COLO668 (cell line): ENCODE measurements around the gene PDRG1.
A peak's percentile ranks its signal among the peaks of the same experiment; 100 is the strongest.

Source experiments
- DNase-seq: peaks from one replicate; lab custom pipeline; 2025; ENCODE audit not compliant: unreplicated experiment; lab: John Stamatoyannopoulos, UW

The PDRG1 gene

DNA sequence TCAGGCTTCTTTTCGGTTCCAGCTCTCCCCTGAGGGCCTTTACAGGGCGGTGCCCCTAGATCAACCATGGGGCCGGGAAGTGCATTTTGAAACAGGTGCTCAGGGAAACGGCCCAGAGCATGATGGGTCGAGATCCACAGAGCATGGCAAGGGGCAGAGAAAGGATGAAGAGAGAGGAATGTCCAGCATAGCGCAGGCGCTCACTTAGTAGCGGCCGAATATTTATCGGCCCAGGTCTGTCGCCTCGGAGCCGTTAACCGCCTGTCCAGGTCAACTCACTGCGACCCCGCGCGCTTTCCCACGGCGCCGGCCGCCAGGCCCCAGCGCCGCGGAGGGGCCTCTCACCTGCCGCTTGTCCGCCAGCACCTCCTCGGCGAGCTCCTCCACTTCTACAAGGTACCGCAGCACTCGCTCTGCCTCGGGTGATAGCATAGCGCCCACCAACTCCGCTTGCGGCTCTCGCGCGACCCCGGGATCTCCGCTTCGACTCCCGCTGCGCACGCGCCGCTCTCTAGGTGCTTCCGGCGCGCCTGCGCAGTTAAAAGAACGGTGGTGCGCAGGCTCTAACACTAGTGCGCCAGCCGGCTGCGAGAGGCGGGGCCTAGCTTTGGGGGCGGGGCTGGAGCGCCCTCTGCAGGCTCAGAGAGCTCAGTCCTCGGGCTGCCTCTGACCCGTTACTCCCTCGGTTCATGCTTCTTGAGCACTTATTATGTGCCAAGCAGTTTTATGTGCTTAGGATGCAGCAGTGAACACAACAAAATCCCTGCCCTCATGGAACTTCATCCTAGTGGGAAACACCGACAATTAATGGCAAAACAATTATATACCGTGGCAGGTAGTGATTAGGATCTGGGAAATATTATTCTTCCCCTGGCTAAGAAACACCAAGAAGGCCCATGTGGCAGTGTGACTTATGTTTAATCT is at the start of gene PDRG1:
TSS of gene PDRG1 (minus strand) at position 517 of the 924 bp plus-strand sequence. CDS start at position 432, 85 bp downstream.
- DNase-seq, result peak; percentile 99

DNA sequence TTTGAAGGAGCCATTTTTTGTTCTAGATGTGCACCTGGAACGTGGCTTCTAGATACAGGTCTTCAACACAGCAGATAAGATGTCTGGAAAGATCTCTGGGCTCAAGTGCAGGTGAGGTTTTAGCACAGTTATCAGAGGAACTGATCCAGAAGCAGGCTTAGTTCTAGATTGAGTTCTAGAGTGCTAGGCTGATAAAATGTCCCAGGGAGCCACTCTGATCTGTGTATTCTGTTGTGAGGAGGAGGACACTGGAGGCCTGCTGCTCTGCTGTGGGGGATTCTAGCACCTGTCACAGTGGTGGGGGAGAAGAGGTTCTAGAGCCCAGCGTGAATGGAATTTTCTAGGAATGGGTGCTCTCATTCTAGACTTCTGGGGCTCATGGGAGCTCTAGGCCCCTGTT is 46.4 kb upstream of the PDRG1 start:
- no peak for DNase-seq

DNA sequence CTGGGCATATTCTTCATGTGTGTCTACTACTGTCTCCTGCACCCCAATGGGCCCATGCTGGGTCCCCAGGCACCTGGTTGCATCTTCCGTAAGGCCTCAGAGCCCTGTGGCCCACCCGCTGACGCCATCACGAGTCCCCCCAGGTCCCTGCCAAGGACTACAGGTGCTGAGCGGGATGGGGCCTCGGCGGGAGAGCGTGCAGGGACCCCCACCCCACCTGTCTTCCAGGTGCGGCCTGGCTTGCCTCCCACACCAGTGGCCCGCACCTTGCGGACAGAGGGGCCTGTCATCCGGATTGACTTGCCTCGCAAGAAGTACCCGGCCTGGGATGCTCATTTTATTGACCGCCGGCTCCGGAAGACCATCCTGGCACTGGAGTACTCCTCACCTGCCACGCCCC is 45.1 kb upstream of the PDRG1 start:
- no peak for DNase-seq

DNA sequence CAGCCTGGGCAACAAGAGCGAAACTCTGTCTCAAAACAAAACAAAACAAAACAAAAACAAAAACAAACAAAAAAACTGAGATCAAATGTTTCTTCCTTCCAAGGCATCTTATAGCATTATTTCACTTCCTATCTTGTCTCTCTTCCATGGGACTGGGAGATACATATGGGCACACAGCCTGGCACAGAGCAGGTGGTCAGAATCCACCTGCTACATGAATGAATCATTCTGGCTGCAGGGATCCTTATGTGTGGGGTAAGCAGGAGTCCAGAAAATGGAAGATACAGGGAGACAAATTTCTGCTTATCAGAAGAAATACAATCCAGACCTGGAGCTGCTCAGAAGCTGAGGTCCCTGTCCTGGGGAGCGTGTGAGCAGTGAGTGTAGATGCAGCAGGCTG is 40.2 kb upstream of the PDRG1 start:
- no peak for DNase-seq

DNA sequence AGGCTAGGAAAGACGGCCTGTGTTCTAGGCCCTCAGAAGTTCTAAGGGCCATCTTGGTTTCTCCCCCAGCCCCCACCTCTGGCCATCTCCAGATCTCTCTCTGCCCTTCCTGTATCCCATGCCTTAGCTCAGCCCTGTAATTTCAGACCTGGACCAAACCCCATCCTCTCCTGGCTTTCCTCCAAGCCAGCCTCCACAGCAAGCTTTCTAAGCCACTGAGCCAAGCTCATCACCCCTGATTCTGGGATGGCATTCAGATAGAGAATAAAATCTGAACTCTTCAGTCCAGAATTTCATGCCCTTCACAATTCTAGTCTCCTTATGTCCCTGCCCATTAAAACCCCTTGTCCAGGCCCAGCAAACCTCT is 39.5 kb upstream of the PDRG1 start:
- no peak for DNase-seq

DNA sequence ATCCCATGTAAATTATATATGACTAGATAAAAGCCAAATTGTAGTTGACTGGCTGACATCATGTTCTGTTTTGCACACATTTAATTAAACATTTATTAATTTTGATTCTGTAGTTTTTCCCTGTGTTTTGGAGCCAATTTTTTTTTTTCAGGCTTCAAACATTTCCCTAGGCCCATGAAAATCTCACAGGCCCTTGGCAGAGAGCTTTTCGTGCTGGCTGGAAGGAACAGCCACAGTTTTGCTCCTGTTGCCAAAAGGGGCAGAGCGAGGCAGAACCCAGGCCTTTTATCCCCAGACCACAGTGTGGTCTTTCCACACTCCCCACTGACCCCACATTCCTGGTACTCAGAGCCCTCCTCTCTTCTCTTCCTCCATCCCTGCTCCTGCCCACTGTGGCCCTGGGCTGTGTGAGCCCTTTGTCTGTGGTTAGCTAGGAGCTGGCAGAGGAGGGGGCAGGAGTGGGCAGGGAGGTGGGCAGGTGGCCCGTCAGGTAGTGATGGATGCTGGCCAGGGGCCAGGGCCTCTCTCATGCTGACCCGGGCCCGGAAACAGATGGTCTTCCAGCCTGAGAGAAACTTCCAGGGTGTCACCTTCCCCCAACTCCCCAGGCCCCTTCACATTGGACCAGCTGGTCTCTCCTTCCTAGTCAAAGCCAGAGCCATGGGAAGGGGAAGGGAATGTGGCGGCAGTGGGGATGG is 38.9 kb upstream of the PDRG1 start:
- no peak for DNase-seq

DNA sequence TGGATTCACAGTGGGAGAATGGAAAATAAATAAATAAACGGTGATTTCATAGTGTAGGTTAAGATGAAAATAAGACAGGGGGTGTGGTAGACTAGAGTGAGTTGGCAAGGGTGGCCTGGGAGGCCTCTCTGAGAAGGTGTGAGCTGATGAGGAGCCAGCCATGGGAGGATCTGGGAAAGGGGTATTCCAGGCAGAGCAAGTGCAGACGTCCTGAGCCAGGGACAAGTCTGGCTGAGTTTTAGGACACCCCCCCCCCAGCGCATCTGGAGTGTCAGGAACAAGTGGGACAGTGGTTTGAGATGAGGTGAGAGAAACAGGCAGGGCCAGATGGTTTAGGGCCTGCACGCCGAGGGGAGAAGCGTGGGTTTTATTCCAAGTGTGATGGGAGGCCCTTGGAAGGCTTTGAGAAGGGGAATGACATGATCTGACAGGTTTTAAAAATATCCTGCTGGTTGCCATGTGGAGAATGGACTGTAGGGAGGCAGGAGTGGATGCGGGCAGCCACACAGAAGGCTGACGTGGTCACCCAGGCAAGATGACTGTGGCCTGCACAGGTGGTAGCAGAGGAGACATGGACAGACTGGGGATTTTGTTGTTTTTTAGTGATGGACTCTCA is 37.3 kb upstream of the PDRG1 start:
- DNase-seq, result no peak

DNA sequence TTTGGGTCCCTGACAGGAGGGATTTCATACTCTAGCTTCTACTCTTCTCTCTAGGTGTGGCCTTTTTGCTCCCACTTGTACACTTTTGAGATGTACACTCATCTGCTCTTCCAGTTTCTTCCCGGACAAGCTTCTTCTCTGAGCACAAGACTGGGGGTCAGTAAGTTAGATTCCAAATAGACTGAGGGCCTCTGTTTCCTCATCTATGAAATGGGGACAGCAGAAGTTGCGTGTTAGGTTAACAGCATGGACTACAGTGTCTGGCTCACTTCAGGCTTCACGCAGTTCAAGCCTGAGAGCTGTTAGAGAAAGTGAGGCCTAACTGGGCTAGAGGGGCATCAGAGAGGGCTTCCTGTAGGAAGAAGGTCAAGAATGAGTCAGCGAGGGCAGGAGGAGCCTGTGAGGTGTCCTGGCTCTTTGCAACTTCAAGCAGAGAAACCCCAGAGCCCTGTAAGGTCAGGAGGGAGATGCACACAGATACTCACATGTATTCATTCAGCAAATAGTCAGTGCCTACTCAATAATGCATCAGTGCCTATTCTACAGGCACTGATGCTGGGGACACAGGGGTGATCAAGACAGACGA is 36.7 kb upstream of the PDRG1 start:
- no peak for DNase-seq

DNA sequence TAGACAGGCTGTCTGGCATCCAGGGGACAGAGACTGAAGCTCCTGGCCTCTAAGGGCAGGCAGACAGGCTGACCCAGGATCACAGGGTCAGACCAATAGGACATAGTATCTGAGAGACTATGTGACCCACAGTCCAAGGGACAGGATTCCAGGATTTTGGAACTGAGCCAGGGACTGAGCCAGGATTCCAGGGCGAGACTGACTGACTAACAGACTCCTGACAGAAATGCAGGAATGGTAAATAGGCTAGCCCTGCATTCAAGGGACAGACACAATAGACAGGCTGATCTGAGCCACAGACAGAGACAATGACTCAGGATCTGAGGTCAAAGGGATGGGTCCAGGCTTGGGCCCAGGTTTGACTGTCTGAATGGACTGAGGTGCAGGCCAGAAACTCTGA is 35.9 kb upstream of the PDRG1 start:
- no peak for DNase-seq

DNA sequence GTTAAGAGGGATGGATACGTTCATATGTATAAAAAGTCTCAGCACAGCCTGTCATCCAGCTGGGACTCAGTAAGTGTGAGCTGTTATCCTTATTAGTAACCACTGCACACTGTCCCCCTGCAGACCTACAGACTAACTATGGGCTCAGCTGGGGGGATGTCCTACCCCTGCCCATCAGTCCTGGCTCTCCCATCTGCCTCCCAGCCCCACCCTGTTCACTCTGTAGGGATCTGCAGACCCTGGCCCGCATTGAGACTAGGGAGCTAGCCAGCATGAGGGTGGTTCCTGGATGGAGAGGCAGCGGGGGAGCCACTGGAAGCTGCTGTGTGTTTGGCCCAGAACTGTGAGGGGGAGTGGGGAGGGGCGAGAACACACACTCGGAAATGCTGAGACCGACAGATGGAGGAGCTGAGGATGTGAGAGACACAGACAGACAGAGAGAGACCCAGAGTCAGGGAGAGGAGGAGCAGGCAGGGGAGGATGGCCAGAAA is 33.2 kb upstream of the PDRG1 start:
- no peak for DNase-seq

DNA sequence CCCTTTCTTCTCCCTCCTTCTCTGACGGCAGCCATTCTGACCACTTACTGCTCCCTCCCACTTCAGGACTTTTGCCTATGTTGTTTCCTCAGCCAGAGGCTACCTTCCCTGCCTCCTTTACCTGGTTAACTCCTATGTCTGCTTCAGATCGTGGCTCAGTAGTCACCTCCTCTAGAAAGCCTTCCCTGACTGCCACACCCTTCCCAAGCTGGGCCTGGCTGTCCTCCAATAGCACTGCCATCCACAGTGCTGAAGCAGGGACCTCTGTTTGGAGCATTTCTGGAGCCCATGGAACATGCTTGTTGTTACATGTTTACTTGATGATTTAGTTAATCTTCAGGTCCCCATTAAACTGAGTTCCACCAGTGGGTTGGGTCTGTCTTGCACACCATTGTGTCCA is 29.9 kb upstream of the PDRG1 start:
- no peak for DNase-seq

DNA sequence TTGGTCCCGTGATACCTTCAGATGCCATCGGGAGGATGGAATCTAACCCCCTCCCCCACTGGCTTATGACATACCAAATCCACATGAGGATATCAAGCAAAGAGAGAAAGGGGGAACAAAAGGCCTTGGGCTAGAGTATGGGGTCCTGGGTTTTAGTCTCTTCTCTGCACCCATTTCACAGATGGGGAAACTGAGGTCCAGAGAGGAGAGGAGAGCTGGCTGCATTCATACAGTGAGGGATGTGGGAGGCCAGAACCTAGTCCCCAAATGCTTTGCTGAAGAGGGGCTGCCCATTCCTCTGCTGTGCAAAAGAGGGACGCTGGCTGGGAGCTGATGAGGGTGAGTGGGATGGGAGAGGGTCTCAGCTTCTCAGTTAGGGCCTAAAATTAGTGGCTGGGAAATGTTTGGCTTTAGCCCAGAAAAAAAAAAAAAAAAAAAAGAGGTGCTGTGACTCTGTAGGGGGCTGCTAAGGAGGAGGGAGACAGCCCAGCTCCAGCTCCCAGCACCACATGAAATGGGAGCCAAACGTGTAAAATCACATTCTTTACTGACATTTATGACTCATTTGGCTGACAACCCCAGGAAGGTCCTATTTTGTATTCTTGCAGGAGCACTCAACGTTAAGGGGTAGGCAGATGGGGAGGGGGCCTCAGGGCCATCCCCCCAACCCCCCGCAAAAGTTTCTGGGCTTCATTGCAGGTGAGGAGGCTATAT is 28.0 kb upstream of the PDRG1 start:
- DNase-seq, result no peak

DNA sequence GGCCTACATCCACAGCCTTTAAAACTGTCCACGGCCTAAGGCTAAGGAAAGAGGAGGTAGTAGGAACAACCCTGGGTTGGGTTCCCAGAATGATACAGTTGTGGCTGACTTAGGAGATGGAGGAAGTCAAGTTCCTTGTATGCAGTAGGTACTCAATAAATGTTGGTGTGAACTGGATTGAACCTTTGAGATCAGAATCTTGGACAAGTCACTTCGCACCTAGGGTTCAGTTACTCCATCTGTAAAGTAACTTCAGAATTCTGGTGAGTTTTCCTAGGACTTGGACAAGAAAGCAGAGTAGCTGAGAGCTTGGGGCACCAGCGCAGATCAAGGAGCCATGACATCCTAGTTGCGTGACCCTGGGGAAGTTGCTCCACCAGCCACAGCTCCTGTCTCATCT is 25.2 kb upstream of the PDRG1 start:
- DNase-seq, result no peak

DNA sequence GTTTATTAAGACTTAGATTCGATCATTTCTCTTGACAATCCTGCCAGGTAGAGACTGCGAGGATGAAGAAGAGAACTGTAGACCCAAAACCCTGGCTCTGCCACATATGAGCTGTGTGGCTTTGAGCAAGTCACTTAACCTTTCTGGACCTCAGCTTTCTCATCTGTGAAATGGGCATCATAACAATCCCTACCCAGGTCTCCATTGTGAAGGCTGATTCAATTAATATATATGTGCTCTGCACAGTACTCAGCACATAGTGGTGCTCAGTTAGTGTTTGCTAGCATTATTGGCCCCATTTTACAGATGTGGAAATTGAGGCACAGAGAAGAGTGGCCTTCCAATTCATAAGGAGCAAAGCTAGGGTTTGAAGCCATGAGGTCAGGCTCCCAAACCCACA is 24.0 kb upstream of the PDRG1 start:
- no peak for DNase-seq

DNA sequence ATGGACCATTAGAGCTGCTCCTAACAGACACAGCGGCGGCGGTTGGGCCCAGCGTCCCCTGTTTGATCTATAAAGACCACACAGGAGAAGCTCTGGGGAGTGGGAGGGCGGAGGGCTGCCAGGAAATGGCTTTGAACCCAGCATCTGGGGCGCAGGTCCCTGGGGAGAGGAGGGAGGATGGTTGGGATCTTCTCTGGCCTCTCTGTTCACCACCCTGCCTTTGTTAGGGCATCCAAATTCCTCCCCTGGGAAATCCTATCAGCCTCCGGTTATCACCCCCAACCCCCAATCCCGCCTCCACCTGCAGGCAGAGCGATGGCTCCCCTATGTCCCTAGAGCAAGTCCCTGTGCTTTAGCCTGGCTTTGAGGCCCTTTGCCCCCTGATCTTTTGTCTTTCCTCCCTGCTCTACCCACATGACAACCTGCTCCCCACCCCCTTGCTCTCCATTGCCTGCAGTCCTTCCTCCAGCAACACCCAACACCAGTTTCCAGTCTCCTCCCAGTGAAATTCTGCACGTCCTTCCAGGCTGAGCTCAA is 23.2 kb upstream of the PDRG1 start:
- DNase-seq, result no peak

DNA sequence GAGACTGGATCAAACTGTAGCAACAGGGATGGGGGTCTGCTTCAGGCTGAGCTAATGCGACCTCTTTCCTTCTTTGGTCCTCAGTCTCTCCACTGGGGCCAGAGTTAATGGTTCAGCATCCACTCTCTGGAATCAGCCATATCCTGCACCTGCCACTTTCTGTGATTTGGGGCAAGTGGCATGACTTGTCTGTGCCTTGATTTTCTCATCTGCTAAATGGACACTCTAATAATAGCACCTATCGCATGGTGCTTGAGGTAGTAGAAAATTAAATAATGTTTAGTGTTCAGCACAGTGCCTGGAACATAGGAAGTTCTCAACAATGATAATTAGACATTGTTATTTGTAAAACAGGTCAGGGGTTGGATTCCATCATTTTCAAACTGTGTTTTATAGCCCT is 22.4 kb upstream of the PDRG1 start:
- no peak for DNase-seq

DNA sequence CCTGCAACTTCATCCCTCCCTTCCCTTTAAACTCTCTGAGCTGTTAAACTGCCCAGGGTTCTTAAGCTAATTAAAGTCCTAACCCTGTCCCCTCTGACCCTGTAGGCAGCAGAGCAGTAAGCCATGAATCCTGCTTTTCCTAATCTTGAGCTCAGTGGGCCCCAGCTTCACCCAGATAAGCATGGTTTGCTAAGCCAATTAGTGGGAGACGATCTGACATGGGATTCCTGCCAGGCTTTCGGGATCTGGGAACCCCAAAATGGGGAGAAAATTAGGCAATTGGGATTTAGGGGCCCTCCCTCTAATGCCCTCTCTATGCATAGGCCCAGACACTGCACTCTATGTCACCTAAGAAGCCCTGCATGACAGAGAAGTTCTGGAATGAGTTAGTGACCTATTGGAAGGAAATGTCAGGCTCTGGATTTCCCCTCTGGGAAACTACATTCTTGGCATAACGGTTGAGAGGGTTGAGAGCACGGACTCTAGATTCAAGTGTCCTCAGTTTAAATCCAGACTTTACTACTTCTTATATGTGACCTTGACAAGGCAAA is 20.7 kb upstream of the PDRG1 start:
- DNase-seq, result no peak

DNA sequence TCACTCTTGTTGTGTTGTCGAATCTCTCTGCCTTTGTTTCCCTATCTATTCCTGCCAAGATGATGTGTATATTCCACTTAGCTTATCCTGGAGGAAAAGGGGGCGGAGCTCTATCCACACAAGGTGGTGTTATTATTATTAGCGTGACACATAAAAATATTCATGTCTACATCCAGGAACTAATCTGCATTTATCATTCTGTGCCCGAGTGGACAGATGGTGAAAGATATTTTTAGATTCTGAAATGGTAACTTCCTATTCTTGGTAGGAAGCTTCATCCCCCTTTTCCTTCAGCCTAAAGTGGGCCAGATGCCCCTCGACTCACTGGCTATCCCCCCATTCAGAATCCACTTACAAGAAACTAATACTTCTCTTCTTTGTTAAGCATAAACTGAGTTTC is 18.1 kb upstream of the PDRG1 start:
- no peak for DNase-seq

DNA sequence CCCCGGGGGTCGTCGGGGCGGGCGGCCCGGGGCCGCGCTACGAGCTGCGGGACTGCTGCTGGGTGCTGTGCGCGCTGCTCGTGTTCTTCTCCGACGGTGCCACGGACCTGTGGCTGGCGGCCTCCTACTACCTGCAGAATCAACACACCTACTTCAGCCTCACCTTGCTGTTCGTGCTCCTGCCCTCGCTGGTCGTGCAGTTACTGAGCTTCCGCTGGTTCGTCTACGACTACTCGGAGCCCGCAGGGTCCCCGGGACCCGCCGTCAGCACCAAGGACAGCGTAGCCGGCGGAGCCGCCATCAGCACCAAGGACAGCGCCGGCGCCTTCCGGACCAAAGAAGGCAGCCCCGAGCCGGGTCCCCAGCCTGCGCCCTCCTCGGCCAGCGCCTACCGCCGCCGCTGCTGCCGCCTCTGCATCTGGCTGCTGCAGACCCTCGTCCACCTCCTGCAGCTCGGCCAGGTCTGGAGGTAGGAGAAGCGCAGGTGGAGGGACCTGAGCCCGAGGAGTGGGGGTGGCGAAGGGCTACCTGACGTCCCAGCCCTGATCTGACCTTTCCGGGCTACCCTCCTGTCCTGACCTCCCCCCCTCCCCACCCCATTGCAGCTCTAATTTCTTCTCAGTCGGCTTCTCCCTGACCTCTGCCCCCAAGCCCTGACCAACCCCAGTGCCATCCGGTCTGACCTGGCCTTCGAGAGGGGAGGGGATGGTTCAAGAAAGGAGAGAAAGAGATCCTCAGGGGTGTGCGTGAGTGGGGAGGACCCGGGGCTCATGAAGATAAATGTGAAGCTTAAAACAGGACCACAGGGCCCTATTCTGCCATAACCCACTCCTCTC is 16.7 kb upstream of the PDRG1 start:
- DNase-seq, result peak; percentile 57
